ENCODE results near the gene MGMT. TPM values are rescaled to one million over a fixed set of nuclear protein-coding genes. Genes with fewer than 3 reads are reported as not detected.

MGMT gene
- total and polyA plus RNA-seq, 2 donors (not counting 3 experiments of a cell fraction or from before 2014, with no cell fraction given): 15.0 to 15.2 TPM

GRCh38 chr10:129560361-129560760 lies 93.3 kb downstream of the MGMT start:
- intact Hi-C loops (cut with micrococcal nuclease): no loop called here
- ChIA-PET CTCF (no interaction called here), POLR2A (no interaction called here)
- H3K27ac ChIP-seq (ENCODE audit: insufficient read depth, low read depth, low read length): no peak overlapping the region
- H4K20me1 ChIP-seq (replicated peaks; ENCODE audit: control insufficient read depth, extremely low read depth, insufficient read depth, low read length): no peaks in the 10 kb centered on the region
- DNase-seq (ENCODE audit: low read depth, low spot score) (no peak), FAIRE-seq (no peak)
- dilution Hi-C loops (cut with MboI; ENCODE audit: extremely low pct_ligation_motif_present, low sequenced_read_pairs): no loop called here
- no peaks in the 10 kb centered on the region for H3K27me3 ChIP-seq (ENCODE audit: control insufficient read depth in 2 of 2, insufficient read depth in 2 of 2, low read length in 2 of 2)
- no peaks in the 10 kb centered on the region for H3K9me3 ChIP-seq (replicated peaks; ENCODE audit: control insufficient read depth, insufficient read depth, low read length)
- TF ChIP-seq JUN (IDR thresholded peaks at IDR 0.05; ENCODE audit: borderline replicate concordance, insufficient read depth, insufficient read length, low read depth) (no peak), POLR2A (IDR thresholded peaks at IDR 0.05; ENCODE audit: low read depth, low read length) (no peak), EZH2 (IDR thresholded peaks at IDR 0.05; ENCODE audit: borderline replicate concordance, low read depth, low read length, severe bottlenecking) (no peak)
- no TSS peak for BruUV-seq (replicated peaks)
- no peaks in the 10 kb centered on the region for H3K9me1 ChIP-seq (replicated peaks; ENCODE audit: control insufficient read depth, extremely low read depth, insufficient read depth, low read length)
- H2AFZ ChIP-seq (ENCODE audit: low read depth, low read length): no peak overlapping the region
- no peaks in the 10 kb centered on the region for H3K4me1 ChIP-seq (ENCODE audit: control insufficient read depth, extremely low read depth, insufficient read depth, low read length)
- no peaks in the 10 kb centered on the region for H3K79me2 ChIP-seq (ENCODE audit: control insufficient read depth, insufficient read depth, low read length)
- H3K9ac ChIP-seq (replicated peaks; ENCODE audit: extremely low read depth, insufficient read depth, low read length): no peak overlapping the region
- H3K4me2 ChIP-seq (ENCODE audit: insufficient read depth, low read length): no peak overlapping the region
- no peaks in the 10 kb centered on the region for H3K36me3 ChIP-seq (ENCODE audit: control insufficient read depth in 2 of 2, extremely low read depth in 1 of 2, insufficient read depth in 2 of 2, low read length in 2 of 2)
- H3K4me3 ChIP-seq (replicated peaks in 1 of 3; ENCODE audit: insufficient read depth in 1 of 3, low read depth in 1 of 3, low read length in 3 of 3): no peak overlapping the region

- dilution Hi-C loops (cut with MboI; ENCODE audit: extremely low pct_ligation_motif_present, low sequenced_read_pairs): no loop called here
- no peaks in the 10 kb centered on the region for H3K9me1 ChIP-seq (replicated peaks; ENCODE audit: control insufficient read depth, extremely low read depth, insufficient read depth, low read length)
- no peak overlapping the region for H2AFZ ChIP-seq (ENCODE audit: low read depth, low read length)
- H3K9ac ChIP-seq (replicated peaks; ENCODE audit: extremely low read depth, insufficient read depth, low read length): no peak overlapping the region
- no peaks in the 10 kb centered on the region for H4K20me1 ChIP-seq (replicated peaks; ENCODE audit: control insufficient read depth, extremely low read depth, insufficient read depth, low read length)
- no peaks in the 10 kb centered on the region for H3K27me3 ChIP-seq (ENCODE audit: control insufficient read depth in 2 of 2, insufficient read depth in 2 of 2, low read length in 2 of 2)
- intact Hi-C loops (cut with micrococcal nuclease): no loop called here
- FAIRE-seq (no peak), DNase-seq (ENCODE audit: low read depth, low spot score) (no peak)
- no peaks in the 10 kb centered on the region for H3K9me3 ChIP-seq (replicated peaks; ENCODE audit: control insufficient read depth, insufficient read depth, low read length)
- H3K4me3 ChIP-seq (replicated peaks in 1 of 3; ENCODE audit: insufficient read depth in 1 of 3, low read depth in 1 of 3, low read length in 3 of 3): no peak overlapping the region
- TF ChIP-seq POLR2A (IDR thresholded peaks at IDR 0.05; ENCODE audit: low read depth, low read length) (no peak), MYC (IDR thresholded peaks at IDR 0.05; ENCODE audit: low read depth, low read length) (no peak), POLR2AphosphoS5 (IDR thresholded peaks at IDR 0.05; ENCODE audit: insufficient read depth, low read depth, low read length) (no peak), FOS (IDR thresholded peaks at IDR 0.05; ENCODE audit: borderline replicate concordance, insufficient read depth, low read length) (no peak)
- POLR2A ChIA-PET: no interaction called here
- no peak overlapping the region for H3K27ac ChIP-seq (ENCODE audit: insufficient read depth, low read depth, low read length)
- no peaks in the 10 kb centered on the region for H3K79me2 ChIP-seq (ENCODE audit: control insufficient read depth, insufficient read depth, low read length)
- no peak overlapping the region for H3K4me2 ChIP-seq (ENCODE audit: insufficient read depth, low read length)
- CTCF ChIA-PET: no interaction called here
- H3K36me3 ChIP-seq (ENCODE audit: control insufficient read depth in 2 of 2, extremely low read depth in 1 of 2, insufficient read depth in 2 of 2, low read length in 2 of 2): no peaks in the 10 kb centered on the region
- H3K4me1 ChIP-seq (ENCODE audit: control insufficient read depth, extremely low read depth, insufficient read depth, low read length): no peaks in the 10 kb centered on the region
- BruUV-seq (replicated peaks): no TSS peak
These were observed 95.4 kb downstream of the MGMT start for GRCh38 chr10:129562487-129562886.
